ENCODE measurements around the gene SOWAHC.
"Not testable (repeated sequence)": the region's sequence is repeated elsewhere in the genome, so short reads cannot be mapped to it uniquely, and the experiment has no call there.

Gene SOWAHC

GRCh38 chr2:109615637-109616144, 1.5 kb downstream of the SOWAHC start:
- DNase-seq: no peak

GRCh38 chr2:109616184-109616583, 2.0 kb downstream of the SOWAHC start:
- DNase-seq: no peak

GRCh38 chr2:109619032-109619615, 5.0 kb downstream of the SOWAHC start:
- DNase-seq: no peak

- no peak for DNase-seq
Observed at GRCh38 chr2:109623297-109623696, 9.1 kb downstream of the SOWAHC start.

- DNase-seq: no peak
Observed at GRCh38 chr2:109623923-109624322, 9.8 kb downstream of the SOWAHC start.

GRCh38 chr2:109624339-109624738, 10.2 kb downstream of the SOWAHC start:
- no peak for DNase-seq

- not testable (repeated sequence) for DNase-seq
Observed at GRCh38 chr2:109628321-109628720, 14.2 kb downstream of the SOWAHC start.

GRCh38 chr2:109629867-109630266, 15.7 kb downstream of the SOWAHC start:
- DNase-seq: no peak

- DNase-seq: no peak
Observed at GRCh38 chr2:109630441-109631430, 16.6 kb downstream of the SOWAHC start.

GRCh38 chr2:109631741-109632140, 17.6 kb downstream of the SOWAHC start:
- no peak for DNase-seq

GRCh38 chr2:109632158-109632789, 18.1 kb downstream of the SOWAHC start:
- no peak for DNase-seq

GRCh38 chr2:109633284-109633961, 19.3 kb downstream of the SOWAHC start:
- no peak for DNase-seq

GRCh38 chr2:109635426-109636304, 21.5 kb downstream of the SOWAHC start:
- no peak for DNase-seq

- no peak for DNase-seq
Observed at GRCh38 chr2:109636317-109636716, 22.2 kb downstream of the SOWAHC start.

GRCh38 chr2:109637749-109638570, 23.8 kb downstream of the SOWAHC start:
- no peak for DNase-seq

- no peak for DNase-seq
Observed at GRCh38 chr2:109638795-109639194, 24.6 kb downstream of the SOWAHC start.

- not testable (repeated sequence) for DNase-seq
Observed at GRCh38 chr2:109640000-109640399, 25.8 kb downstream of the SOWAHC start.

- DNase-seq: no peak
Observed at GRCh38 chr2:109644571-109645275, 30.6 kb downstream of the SOWAHC start.

- no peak for DNase-seq
Observed at GRCh38 chr2:109645412-109646184, 31.4 kb downstream of the SOWAHC start.
